ENCODE data around the gene TSPAN14. TPM values are rescaled to one million over a fixed set of nuclear protein-coding genes. Genes with fewer than 3 reads are reported as not detected.

The TSPAN14 gene
- polyA plus RNA-seq, 1 donor (not counting 4 experiments of a cell fraction or from before 2014, with no cell fraction given): 71.1 TPM

DNA sequence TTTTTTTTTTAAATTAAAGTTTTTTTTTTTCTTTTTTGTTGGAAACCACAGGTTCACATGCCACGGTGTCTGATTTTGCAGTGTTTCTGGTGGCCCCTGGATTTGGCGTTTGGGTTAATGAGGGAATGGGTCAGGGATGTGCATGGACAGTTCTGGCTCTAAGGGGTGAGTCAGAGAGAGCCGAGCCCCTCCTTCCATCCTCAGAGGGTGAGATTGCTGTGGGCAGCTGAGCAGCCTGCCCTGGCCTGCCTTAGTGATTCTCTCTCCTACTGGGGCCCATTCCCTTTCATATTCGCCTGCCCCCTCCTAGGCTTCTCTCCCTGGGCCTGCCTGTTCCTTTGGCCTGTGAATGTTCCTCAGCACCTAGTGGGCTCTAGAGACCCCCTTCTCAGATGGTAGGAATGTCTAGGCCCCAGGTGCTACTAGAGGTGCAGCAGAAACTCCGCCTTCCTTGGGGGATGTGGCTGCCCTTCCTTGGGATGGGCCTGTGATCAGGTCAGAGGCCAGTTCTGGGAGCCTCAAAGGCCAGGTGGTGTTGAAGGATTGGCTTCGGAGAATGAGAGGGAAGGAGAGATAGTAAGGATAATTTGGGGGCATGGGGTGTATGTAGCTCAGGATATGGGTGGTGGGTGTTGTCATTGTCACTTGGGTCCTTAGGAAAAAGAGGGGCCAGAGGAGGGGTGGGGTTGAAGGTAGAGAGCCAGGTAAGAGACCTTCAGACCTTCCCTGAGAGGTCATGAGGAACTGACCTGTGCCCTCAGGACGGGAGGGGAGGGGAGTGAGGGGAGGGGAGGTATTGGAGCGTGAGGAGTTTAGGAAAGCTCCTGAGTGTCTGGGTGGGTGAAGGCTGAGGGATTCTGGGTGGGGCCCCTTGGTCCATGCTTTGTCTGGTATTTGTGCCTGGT, 19.8 kb downstream of the TSPAN14 start:
- Histone ChIP-seq H3K4me2 (ENCODE audit: control insufficient read depth, extremely low read depth, insufficient read depth, low read depth, low read length) (peak overlapping the region; percentile 76), H3K27me3 (ENCODE audit: control insufficient read depth, extremely low read depth, insufficient read depth, low read length) (no peaks in the 10 kb centered on the region), H3K9me3 (ENCODE audit: control insufficient read depth, low read depth, low read length) (no peaks in the 10 kb centered on the region), H3K9ac (ENCODE audit: control insufficient read depth, extremely low read depth, insufficient read depth, low read length) (peak overlapping the region; percentile 84), H3K4me3 (ENCODE audit: control insufficient read depth in 2 of 3, extremely low read depth in 1 of 3, insufficient read depth in 2 of 3, low read depth in 1 of 3, low read length in 3 of 3) (peak overlapping the region in 2 of 3 experiments; percentile 46 to 52), H3K79me2 (ENCODE audit: control insufficient read depth, insufficient read depth, low read length) (peaks cover 69% of the 10 kb centered on the region), H3K4me1 (ENCODE audit: control insufficient read depth, extremely low read depth, insufficient read depth, low read length) (peaks cover 78% of the 10 kb centered on the region), H2AFZ (ENCODE audit: control insufficient read depth, low read length) (no peak overlapping the region), H3K27ac (ENCODE audit: control insufficient read depth, insufficient read depth, low read length) (peak overlapping the region; percentile 98), H3K36me3 (ENCODE audit: control insufficient read depth in 2 of 2, extremely low read depth in 1 of 2, insufficient read depth in 2 of 2, low read length in 2 of 2) (peaks cover 20 to 28% of the 10 kb centered on the region in 2 experiments), H4K20me1 (ENCODE audit: control insufficient read depth, extremely low read depth, insufficient read depth, low read length) (no peaks in the 10 kb centered on the region), H3K9me1 (ENCODE audit: control insufficient read depth, extremely low read depth, insufficient read depth, low read length) (no peaks in the 10 kb centered on the region)
- dilution Hi-C loops (cut with MboI; ENCODE audit: extremely low pct_ligation_motif_present, low sequenced_read_pairs): no loop called here
- peak; percentile 29 for FAIRE-seq
- TF ChIP-seq CTCF (optimal IDR thresholded peaks at IDR 0.05 in 1 of 3, IDR thresholded peaks at IDR 0.05 in 1 of 3, conservative IDR thresholded peaks at IDR 0.05 in 1 of 3; ENCODE audit: extremely low read depth in 1 of 3, insufficient read depth in 2 of 3, low read length in 3 of 3) (no peak), EZH2 (IDR thresholded peaks at IDR 0.05; ENCODE audit: low read length) (no peak)
- DNase-seq (ENCODE audit: low read depth, low spot score): no peak

GRCh38 chr10:80474597-80474910, 20.4 kb downstream of the TSPAN14 start:
- Histone ChIP-seq H3K4me1 (ENCODE audit: control insufficient read depth, extremely low read depth, insufficient read depth, low read length) (peaks cover 73% of the 10 kb centered on the region), H3K9me3 (ENCODE audit: control insufficient read depth, low read depth, low read length) (no peaks in the 10 kb centered on the region), H3K27me3 (ENCODE audit: control insufficient read depth, extremely low read depth, insufficient read depth, low read length) (no peaks in the 10 kb centered on the region), H3K4me2 (ENCODE audit: control insufficient read depth, extremely low read depth, insufficient read depth, low read depth, low read length) (peak overlapping the region; percentile 76), H3K4me3 (ENCODE audit: control insufficient read depth in 2 of 3, extremely low read depth in 1 of 3, insufficient read depth in 2 of 3, low read depth in 1 of 3, low read length in 3 of 3) (no peak overlapping the region), H3K36me3 (ENCODE audit: control insufficient read depth in 2 of 2, extremely low read depth in 1 of 2, insufficient read depth in 2 of 2, low read length in 2 of 2) (peaks cover 18 to 23% of the 10 kb centered on the region in 2 experiments), H3K79me2 (ENCODE audit: control insufficient read depth, insufficient read depth, low read length) (peaks cover 64% of the 10 kb centered on the region), H2AFZ (ENCODE audit: control insufficient read depth, low read length) (no peak overlapping the region), H3K9ac (ENCODE audit: control insufficient read depth, extremely low read depth, insufficient read depth, low read length) (peak overlapping the region; percentile 84), H4K20me1 (ENCODE audit: control insufficient read depth, extremely low read depth, insufficient read depth, low read length) (no peaks in the 10 kb centered on the region), H3K9me1 (ENCODE audit: control insufficient read depth, extremely low read depth, insufficient read depth, low read length) (no peaks in the 10 kb centered on the region), H3K27ac (ENCODE audit: control insufficient read depth, insufficient read depth, low read length) (peak overlapping the region; percentile 98)
- DNase-seq (ENCODE audit: low read depth, low spot score): no peak
- TF ChIP-seq CTCF (optimal IDR thresholded peaks at IDR 0.05 in 1 of 3, IDR thresholded peaks at IDR 0.05 in 1 of 3, conservative IDR thresholded peaks at IDR 0.05 in 1 of 3; ENCODE audit: extremely low read depth in 1 of 3, insufficient read depth in 2 of 3, low read length in 3 of 3) (no peak), EZH2 (IDR thresholded peaks at IDR 0.05; ENCODE audit: low read length) (no peak)
- FAIRE-seq: no peak
- dilution Hi-C loops (cut with MboI; ENCODE audit: extremely low pct_ligation_motif_present, low sequenced_read_pairs): no loop called here
